Memory B cell (primary cell): ENCODE results near the gene MAP2K3.
"Not testable (repeated sequence)": the region's sequence is repeated elsewhere in the genome, so short reads cannot be mapped to it uniquely, and the experiment has no call there.

ENCODE experiments used
- ATAC-seq: fragments of 150-1000 bp; cut with Tn5 transposase; 2 replicates; pipeline ENCODE4 v1.10.0; 2021; ENCODE audit warnings: low read depth, mild to moderate bottlenecking, moderate library complexity
- DNase-seq, 2 donors: peaks; one replicate each; pipeline ENCODE4 v3.0.0; 2022; ENCODE audit warnings: low spot score in 2 of 2
- H3K27ac Mint-ChIP-seq: one replicate; pipeline ENCODE4 v1.8.0; 2022; ENCODE audit warnings: mild to moderate bottlenecking, moderate library complexity, mixed read lengths
- H3K27me3 Mint-ChIP-seq: one replicate; pipeline ENCODE4 v1.8.0; 2022; ENCODE audit warnings: mixed read lengths
- H3K36me3 Mint-ChIP-seq: one replicate; pipeline ENCODE4 v1.8.0; 2022; ENCODE audit warnings: mild to moderate bottlenecking, mixed read lengths
- H3K4me1 Mint-ChIP-seq: one replicate; pipeline ENCODE4 v1.8.0; 2022; ENCODE audit warnings: mixed read lengths
- H3K4me3 Mint-ChIP-seq: one replicate; pipeline ENCODE4 v1.8.0; 2022; ENCODE audit warnings: mild to moderate bottlenecking, moderate library complexity, mixed read lengths
- H3K9me3 Mint-ChIP-seq: one replicate; pipeline ENCODE4 v1.8.0; 2022; ENCODE audit warnings: mixed read lengths

The MAP2K3 gene

GRCh38 chr17:21302711-21303425 lies 18.4 kb downstream of the MAP2K3 start:
- no peaks in the 10 kb centered on the region for H3K4me1 Mint-ChIP-seq
- H3K9me3 Mint-ChIP-seq = no peaks in the 10 kb centered on the region
- peak overlapping the region; percentile 43 for H3K27ac Mint-ChIP-seq
- DNase-seq (no peak), ATAC-seq (no peak)
- no peak overlapping the region for H3K4me3 Mint-ChIP-seq
- peaks cover 22% of the 10 kb centered on the region for H3K36me3 Mint-ChIP-seq
- no peaks in the 10 kb centered on the region for H3K27me3 Mint-ChIP-seq

GRCh38 chr17:21303441-21304065 lies 19.0 kb downstream of the MAP2K3 start:
- ATAC-seq (no peak), DNase-seq (no peak)
- peaks cover 23% of the 10 kb centered on the region for H3K36me3 Mint-ChIP-seq
- H3K27me3 Mint-ChIP-seq = no peaks in the 10 kb centered on the region
- no peaks in the 10 kb centered on the region for H3K4me1 Mint-ChIP-seq
- H3K9me3 Mint-ChIP-seq = no peaks in the 10 kb centered on the region
- H3K4me3 Mint-ChIP-seq = no peak overlapping the region
- no peak overlapping the region for H3K27ac Mint-ChIP-seq

- H3K36me3 Mint-ChIP-seq = peaks cover 28% of the 10 kb centered on the region
- peaks cover 4% of the 10 kb centered on the region for H3K4me1 Mint-ChIP-seq
Observed at GRCh38 chr17:21304091-21304490, 19.6 kb downstream of the MAP2K3 start.

GRCh38 chr17:21304551-21305151 lies 20.1 kb downstream of the MAP2K3 start:
- not testable (repeated sequence) for H3K9me3 Mint-ChIP-seq, H3K27ac Mint-ChIP-seq, H3K4me3 Mint-ChIP-seq, DNase-seq, ATAC-seq, H3K27me3 Mint-ChIP-seq, H3K4me1 Mint-ChIP-seq
- peaks cover 27% of the 10 kb centered on the region for H3K36me3 Mint-ChIP-seq

More at GRCh38 chr17:21304091-21304490, 19.6 kb downstream of the MAP2K3 start:
- DNase-seq = no peak
- no peak overlapping the region for H3K4me3 Mint-ChIP-seq
- H3K9me3 Mint-ChIP-seq = peaks cover 2% of the 10 kb centered on the region
- H3K27me3 Mint-ChIP-seq = no peaks in the 10 kb centered on the region
- H3K27ac Mint-ChIP-seq = no peak overlapping the region
- no peak for ATAC-seq

- not testable (repeated sequence) for H3K4me3 Mint-ChIP-seq, H3K27me3 Mint-ChIP-seq, H3K27ac Mint-ChIP-seq, DNase-seq, H3K4me1 Mint-ChIP-seq, H3K9me3 Mint-ChIP-seq, ATAC-seq
- peaks cover 26% of the 10 kb centered on the region for H3K36me3 Mint-ChIP-seq
Observed at GRCh38 chr17:21305431-21306180, 21.1 kb downstream of the MAP2K3 start.

GRCh38 chr17:21306611-21307272 lies 22.2 kb downstream of the MAP2K3 start:
- not testable (repeated sequence) for H3K4me3 Mint-ChIP-seq, H3K27me3 Mint-ChIP-seq, H3K27ac Mint-ChIP-seq, DNase-seq, ATAC-seq, H3K9me3 Mint-ChIP-seq
- peaks cover 23% of the 10 kb centered on the region for H3K36me3 Mint-ChIP-seq
- H3K4me1 Mint-ChIP-seq = peaks cover 10% of the 10 kb centered on the region

- peaks cover 22% of the 10 kb centered on the region for H3K36me3 Mint-ChIP-seq
Observed at GRCh38 chr17:21307273-21307625, 22.7 kb downstream of the MAP2K3 start.

GRCh38 chr17:21308931-21309381 lies 24.4 kb downstream of the MAP2K3 start:
- Mint-ChIP-seq H3K4me1 (peaks cover 10% of the 10 kb centered on the region), H3K36me3 (peaks cover 19% of the 10 kb centered on the region)
- not testable (repeated sequence) for DNase-seq, H3K4me3 Mint-ChIP-seq, H3K27ac Mint-ChIP-seq, H3K27me3 Mint-ChIP-seq, ATAC-seq, H3K9me3 Mint-ChIP-seq

More at GRCh38 chr17:21307273-21307625, 22.7 kb downstream of the MAP2K3 start:
- H3K27me3 Mint-ChIP-seq, H3K27ac Mint-ChIP-seq, DNase-seq, H3K9me3 Mint-ChIP-seq, ATAC-seq, H3K4me3 Mint-ChIP-seq: not testable (repeated sequence)
- H3K4me1 Mint-ChIP-seq = peaks cover 10% of the 10 kb centered on the region

GRCh38 chr17:21310061-21310765 lies 25.7 kb downstream of the MAP2K3 start:
- Mint-ChIP-seq H3K4me1 (peaks cover 10% of the 10 kb centered on the region), H3K36me3 (peaks cover 21% of the 10 kb centered on the region), H3K27ac (peak overlapping the region; percentile 78)
- H3K9me3 Mint-ChIP-seq, DNase-seq, H3K4me3 Mint-ChIP-seq, H3K27me3 Mint-ChIP-seq: not testable (repeated sequence)
- ATAC-seq = peak; percentile 14

GRCh38 chr17:21310766-21311602 lies 26.5 kb downstream of the MAP2K3 start:
- not testable (repeated sequence) for DNase-seq, H3K4me3 Mint-ChIP-seq, H3K27me3 Mint-ChIP-seq, H3K9me3 Mint-ChIP-seq
- Mint-ChIP-seq H3K4me1 (peaks cover 10% of the 10 kb centered on the region), H3K27ac (peak overlapping the region; percentile 78), H3K36me3 (peaks cover 16% of the 10 kb centered on the region)
- peak; percentile 56 for ATAC-seq

- H3K4me1 Mint-ChIP-seq = peaks cover 10% of the 10 kb centered on the region
- ATAC-seq = no peak
- peaks cover 13% of the 10 kb centered on the region for H3K36me3 Mint-ChIP-seq
- no peaks in the 10 kb centered on the region for H3K27me3 Mint-ChIP-seq
- H3K27ac Mint-ChIP-seq = no peak overlapping the region
- no peak overlapping the region for H3K4me3 Mint-ChIP-seq
- DNase-seq = no peak
- peaks cover 2% of the 10 kb centered on the region for H3K9me3 Mint-ChIP-seq
Observed at GRCh38 chr17:21313320-21313719, 28.8 kb downstream of the MAP2K3 start.

- ATAC-seq, DNase-seq, H3K27ac Mint-ChIP-seq, H3K4me3 Mint-ChIP-seq, H3K9me3 Mint-ChIP-seq, H3K4me1 Mint-ChIP-seq, H3K27me3 Mint-ChIP-seq: not testable (repeated sequence)
- H3K36me3 Mint-ChIP-seq = peaks cover 11% of the 10 kb centered on the region
Observed at GRCh38 chr17:21313761-21314160, 29.2 kb downstream of the MAP2K3 start.
